Thymus (tissue), 11 donors: ENCODE measurements around the gene CLCNKA. TPM values are rescaled to one million over a fixed set of nuclear protein-coding genes. Genes with fewer than 3 reads are reported as not detected.
A peak's percentile ranks its signal among the peaks of the same experiment; 100 is the strongest.
"Not testable (repeated sequence)": the region's sequence is repeated elsewhere in the genome, so short reads cannot be mapped to it uniquely, and the experiment has no call there.

Source experiments
- DNase-seq, 9 donors: peaks; one replicate each; pipeline ENCODE4 v3.0.0-alpha.2; 2013; ENCODE audit warnings: low spot score in 9 of 9, low read depth in 6 of 9, missing footprints in 1 of 9
- H3K27ac ChIP-seq, 2 donors: one replicate each; pipeline ENCODE4 v1.5.1; 2013; ENCODE audit warnings: control low read depth in 1 of 2, low read depth in 1 of 2, low read length in 1 of 2, mild to moderate bottlenecking in 1 of 2, moderate library complexity in 1 of 2
- H3K27me3 ChIP-seq, 2 donors: one replicate each; pipeline ENCODE4 v1.5.1; 2013; ENCODE audit warnings: low read length in 1 of 2; ENCODE audit not compliant: control insufficient read depth in 2 of 2, insufficient read depth in 1 of 2
- H3K36me3 ChIP-seq, 2 donors: one replicate each; pipeline ENCODE4 v1.5.1; 2013; ENCODE audit warnings: low read length in 1 of 2, mild to moderate bottlenecking in 1 of 2, moderate library complexity in 1 of 2; ENCODE audit not compliant: control insufficient read depth in 2 of 2, insufficient read depth in 2 of 2
- H3K4me1 ChIP-seq, 2 donors: one replicate each; pipeline ENCODE4 v1.5.1; 2013; ENCODE audit warnings: low read length in 2 of 2; ENCODE audit not compliant: control insufficient read depth in 2 of 2, insufficient read depth in 2 of 2
- H3K4me3 ChIP-seq, 2 donors: one replicate each; pipeline ENCODE4 v1.5.1; 2013; ENCODE audit warnings: low read length in 2 of 2, control low read depth in 1 of 2, mild to moderate bottlenecking in 1 of 2
- H3K9me3 ChIP-seq, 2 donors: one replicate each; pipeline ENCODE4 v1.5.1; 2013; ENCODE audit warnings: low read length in 1 of 2, mild to moderate bottlenecking in 1 of 2; ENCODE audit not compliant: control insufficient read depth in 2 of 2, insufficient read depth in 1 of 2
- WGBS: extraction: QIAGEN DNeasy Blood & Tissue Kit; methylation state at CpG from one replicate; pipeline ENCODE4 v1.1.7; 2013; 5-methylcytosine and 5-hydroxymethylcytosine counted together
- polyA plus RNA-seq: library from polyadenylated mRNA; stranded (reverse); fragments of 200-250 nt; gene quantifications from one replicate; pipeline ENCODE4 v1.2.3, GENCODE V29; 2013
- total RNA-seq: library from RNA; stranded (reverse); fragments of 120-200 nt; gene quantifications from one replicate; pipeline ENCODE4 v1.2.4, GENCODE V29; 2013
- donor health status: healthy.

Gene CLCNKA
- total and polyA plus RNA-seq, 2 donors = under 0.01 to 0.30 TPM

DNA sequence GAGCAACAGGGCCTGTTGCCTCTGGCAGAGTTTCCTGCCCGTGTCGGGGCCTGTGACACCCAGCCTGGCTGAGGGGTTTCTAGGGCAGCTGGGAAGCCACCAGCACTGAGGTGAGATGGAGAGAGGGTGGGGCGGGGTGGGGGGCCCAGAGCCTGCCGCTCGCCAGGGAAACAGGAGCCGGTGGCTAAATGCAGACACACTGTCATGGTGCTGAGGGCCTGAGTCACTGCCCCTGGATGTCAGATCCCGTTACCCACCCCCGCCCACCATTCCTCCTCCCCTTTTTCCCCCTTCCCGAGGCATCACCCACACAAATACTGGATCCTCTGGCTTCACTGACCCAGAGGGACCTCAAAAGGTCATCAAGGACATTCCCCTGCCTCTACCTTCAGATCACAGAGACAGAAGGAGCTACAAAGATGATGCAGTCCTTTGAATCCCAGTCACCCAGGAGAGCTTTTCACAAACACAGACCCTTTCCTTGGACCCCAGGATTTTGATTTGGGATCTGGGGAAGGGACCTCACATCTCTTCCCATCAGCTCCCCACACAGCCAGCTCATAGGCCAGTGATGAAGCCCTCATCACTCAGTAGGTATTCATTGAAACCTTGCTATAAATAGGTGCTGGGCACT lies 2.1 kb upstream of the CLCNKA start:
- no peaks in the 10 kb centered on the region for H3K4me1 ChIP-seq
- DNase-seq = no peak
- WGBS = 84% methylated on average over 9 of the region's 9 CpGs

DNA sequence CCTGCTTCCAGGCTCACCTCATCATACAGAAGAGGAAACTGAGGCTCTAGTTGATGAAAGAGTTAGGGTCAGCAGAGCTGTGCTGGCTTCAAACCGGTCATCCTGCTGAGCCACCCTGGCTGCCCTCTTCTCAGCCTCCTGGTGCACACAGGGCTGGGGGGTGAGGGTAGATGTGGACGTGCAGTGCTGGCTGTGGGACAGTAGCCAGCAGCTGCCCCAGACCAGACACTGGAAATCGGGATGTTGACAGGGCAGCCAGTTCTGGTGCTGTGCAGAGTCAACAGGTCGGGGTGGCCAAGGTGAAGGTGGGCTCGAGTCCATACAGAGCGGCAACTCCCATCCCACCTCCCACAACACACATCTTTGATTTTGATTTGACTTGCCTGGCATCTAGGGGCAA lies 1.5 kb upstream of the CLCNKA start:
- H3K9me3 ChIP-seq = no peaks in the 10 kb centered on the region
- H3K4me3 ChIP-seq = no peak overlapping the region
- H3K27ac ChIP-seq = no peak overlapping the region
- H3K36me3 ChIP-seq = no peaks in the 10 kb centered on the region
- H3K4me1 ChIP-seq = no peaks in the 10 kb centered on the region
- peaks cover 0 to 39% of the 10 kb centered on the region in 2 donors for H3K27me3 ChIP-seq
- no peak for DNase-seq
- 93% methylated on average over 6 of the region's 6 CpGs for WGBS

More for the DNA sequence above, 2.1 kb upstream of the CLCNKA start:
- Histone ChIP-seq H3K9me3 (no peaks in the 10 kb centered on the region), H3K27me3 (peaks cover 0 to 39% of the 10 kb centered on the region in 2 donors), H3K36me3 (no peaks in the 10 kb centered on the region), H3K27ac (no peak overlapping the region), H3K4me3 (no peak overlapping the region)

DNA sequence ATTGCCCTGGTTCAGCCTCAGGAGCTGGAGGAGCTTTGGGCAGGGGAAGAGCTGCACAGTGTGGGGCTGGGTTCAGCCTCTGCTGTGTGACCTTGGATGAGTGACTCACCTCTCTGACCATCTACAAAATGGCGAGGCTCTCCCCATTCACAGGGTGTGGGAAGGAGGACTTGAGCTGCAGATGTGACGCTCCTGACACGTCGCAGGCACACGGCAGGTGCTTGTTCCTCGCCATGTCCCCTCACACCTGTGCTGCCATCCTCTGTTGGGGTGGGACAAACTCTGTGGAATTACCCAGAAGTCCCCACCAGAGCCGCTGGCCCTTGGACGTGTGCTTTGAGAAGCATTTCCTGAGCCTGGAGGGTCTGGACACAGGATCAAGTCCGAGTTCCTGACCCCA lies 958 bp upstream of the CLCNKA start:
- not testable (repeated sequence) for H3K36me3 ChIP-seq, H3K4me1 ChIP-seq
- 89% methylated on average over 9 of the region's 9 CpGs for WGBS

DNA sequence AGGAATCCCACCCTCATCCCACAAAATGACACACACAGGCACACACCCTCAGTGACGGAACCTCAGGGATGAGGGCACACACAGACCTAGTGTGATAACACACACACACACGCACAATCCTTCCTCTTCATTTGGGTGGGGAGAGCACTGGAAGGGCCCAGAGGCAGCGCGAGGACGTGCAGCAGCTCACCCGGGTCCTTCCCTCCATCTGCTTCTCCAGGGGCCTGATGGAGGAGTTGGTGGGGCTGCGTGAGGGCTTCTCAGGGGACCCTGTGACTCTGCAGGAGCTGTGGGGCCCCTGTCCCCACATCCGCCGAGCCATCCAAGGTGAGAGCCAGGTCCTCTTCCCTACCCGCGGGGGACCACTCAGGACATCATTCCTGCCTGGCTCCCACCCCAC lies 557 bp downstream of the CLCNKA start:
- no peak overlapping the region for H3K27ac ChIP-seq
- no peaks in the 10 kb centered on the region for H3K36me3 ChIP-seq
- H3K4me1 ChIP-seq = peaks cover 2 to 5% of the 10 kb centered on the region in 2 donors
- peaks cover 0 to 40% of the 10 kb centered on the region in 2 donors for H3K27me3 ChIP-seq
- H3K9me3 ChIP-seq = no peaks in the 10 kb centered on the region
- H3K4me3 ChIP-seq = no peak overlapping the region
- DNase-seq = no peak
- WGBS = 89% methylated on average over 11 of the region's 11 CpGs

More for the DNA sequence above, 958 bp upstream of the CLCNKA start:
- not testable (repeated sequence) for DNase-seq, H3K9me3 ChIP-seq, H3K4me3 ChIP-seq, H3K27ac ChIP-seq
- H3K27me3 ChIP-seq = peaks cover 0 to 36% of the 10 kb centered on the region in 2 donors

DNA sequence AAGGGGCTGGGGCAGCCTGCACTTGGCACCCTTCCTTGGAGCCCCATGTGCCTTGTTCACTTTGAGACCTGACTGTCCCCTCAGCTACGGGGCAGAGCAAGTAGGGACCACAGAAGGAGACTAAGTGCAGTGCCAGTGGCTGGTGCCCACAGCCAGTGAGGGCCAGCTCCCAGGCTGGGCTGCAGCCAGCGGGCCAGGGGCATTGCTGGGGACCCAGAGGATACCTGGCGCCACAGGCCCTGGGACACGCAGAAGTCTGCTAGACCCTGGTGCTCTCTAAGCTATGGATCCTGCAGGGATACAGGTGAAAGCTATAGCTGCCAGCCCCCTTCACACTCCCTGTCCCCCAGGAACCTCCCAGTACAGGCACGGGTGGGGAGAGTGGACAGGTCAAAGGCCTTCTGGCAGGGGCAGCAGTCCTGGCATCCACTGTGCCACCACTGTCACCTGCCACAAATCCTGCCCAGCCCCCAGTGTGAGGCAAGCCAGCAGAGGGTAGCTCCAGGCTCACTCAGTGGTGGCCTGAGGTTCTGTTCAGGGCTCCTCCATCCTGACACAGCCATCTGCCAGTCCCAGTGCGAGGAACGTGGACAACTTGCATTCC lies 1.3 kb downstream of the CLCNKA start:
- Histone ChIP-seq H3K4me1 (peaks cover 2 to 5% of the 10 kb centered on the region in 2 donors), H3K36me3 (no peaks in the 10 kb centered on the region), H3K9me3 (no peaks in the 10 kb centered on the region), H3K27ac (no peak overlapping the region), H3K4me3 (no peak overlapping the region), H3K27me3 (peaks cover 0 to 44% of the 10 kb centered on the region in 2 donors)
- 90% methylated on average over 7 of the region's 7 CpGs for WGBS
- no peak for DNase-seq

DNA sequence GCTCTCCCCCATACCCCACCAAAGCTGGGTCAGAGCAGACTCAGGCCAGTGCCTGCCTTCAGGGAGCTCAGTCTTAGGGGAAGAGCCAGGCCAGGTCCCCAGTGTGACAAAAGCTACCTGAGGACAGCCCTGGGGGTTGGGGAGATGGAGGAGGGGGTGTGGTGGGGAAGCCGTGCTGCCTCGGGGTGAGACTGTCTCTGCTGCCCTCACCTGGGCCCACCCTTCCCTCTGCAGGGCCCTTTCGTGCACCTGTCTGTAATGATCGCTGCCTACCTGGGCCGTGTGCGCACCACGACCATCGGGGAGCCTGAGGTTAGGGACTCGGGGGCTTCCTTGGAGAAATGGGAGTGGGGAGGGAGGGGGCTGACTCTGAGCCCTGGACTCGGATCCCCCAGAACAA lies 4.5 kb downstream of the CLCNKA start:
- peaks cover 0 to 46% of the 10 kb centered on the region in 2 donors for H3K27me3 ChIP-seq
- not testable (repeated sequence) for H3K9me3 ChIP-seq, DNase-seq, H3K27ac ChIP-seq, H3K4me3 ChIP-seq, H3K36me3 ChIP-seq, H3K4me1 ChIP-seq
- WGBS = 31% methylated on average over 9 of the region's 10 CpGs

DNA sequence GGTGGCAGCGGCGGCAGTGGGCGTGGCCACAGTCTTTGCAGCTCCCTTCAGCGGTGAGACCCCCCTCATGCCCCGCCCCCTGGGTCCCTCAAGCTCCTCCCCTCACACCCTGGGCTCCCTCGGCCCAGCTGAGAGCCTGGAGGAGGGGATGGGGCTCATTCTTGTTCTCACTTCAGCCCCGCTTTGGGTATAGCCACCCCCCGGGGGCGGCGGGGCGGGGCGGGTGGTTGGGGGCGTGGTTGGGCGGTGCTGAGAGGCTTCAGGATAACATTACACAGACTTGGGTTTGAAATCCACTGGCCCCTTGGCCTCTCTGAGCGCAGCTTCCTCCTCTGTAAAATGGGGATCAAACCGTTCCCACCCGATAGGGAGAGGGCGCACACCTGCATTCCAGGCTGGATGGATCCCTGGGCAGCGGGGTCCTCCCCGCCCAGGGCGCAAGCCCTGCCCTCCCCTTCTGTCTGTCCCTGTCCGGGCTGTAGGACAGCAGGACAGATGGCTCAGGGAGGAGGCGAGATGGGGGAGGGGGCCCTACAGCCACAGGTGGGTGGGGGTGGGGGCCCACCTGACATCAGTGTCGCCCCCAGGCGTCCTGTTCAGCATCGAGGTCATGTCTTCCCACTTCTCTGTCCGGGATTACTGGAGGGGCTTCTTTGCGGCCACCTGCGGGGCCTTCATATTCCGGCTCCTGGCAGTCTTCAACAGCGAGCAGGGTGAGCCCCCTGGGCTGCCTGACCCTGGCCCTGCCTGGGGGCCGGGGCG lies 5.1 kb downstream of the CLCNKA start:
- DNase-seq = peak in 5 of 9 donors; percentile 42 to 70 (median 45)
- peaks cover 2 to 5% of the 10 kb centered on the region in 2 donors for H3K4me1 ChIP-seq
- H3K9me3 ChIP-seq = peaks cover 0 to 1% of the 10 kb centered on the region in 2 donors
- 16% methylated on average over 33 of the region's 33 CpGs for WGBS
- H3K27ac ChIP-seq = no peak overlapping the region
- peaks cover 0 to 42% of the 10 kb centered on the region in 2 donors for H3K27me3 ChIP-seq
- H3K4me3 ChIP-seq = peak overlapping the region in 1 of 2 donors; percentile 12
- no peaks in the 10 kb centered on the region for H3K36me3 ChIP-seq

DNA sequence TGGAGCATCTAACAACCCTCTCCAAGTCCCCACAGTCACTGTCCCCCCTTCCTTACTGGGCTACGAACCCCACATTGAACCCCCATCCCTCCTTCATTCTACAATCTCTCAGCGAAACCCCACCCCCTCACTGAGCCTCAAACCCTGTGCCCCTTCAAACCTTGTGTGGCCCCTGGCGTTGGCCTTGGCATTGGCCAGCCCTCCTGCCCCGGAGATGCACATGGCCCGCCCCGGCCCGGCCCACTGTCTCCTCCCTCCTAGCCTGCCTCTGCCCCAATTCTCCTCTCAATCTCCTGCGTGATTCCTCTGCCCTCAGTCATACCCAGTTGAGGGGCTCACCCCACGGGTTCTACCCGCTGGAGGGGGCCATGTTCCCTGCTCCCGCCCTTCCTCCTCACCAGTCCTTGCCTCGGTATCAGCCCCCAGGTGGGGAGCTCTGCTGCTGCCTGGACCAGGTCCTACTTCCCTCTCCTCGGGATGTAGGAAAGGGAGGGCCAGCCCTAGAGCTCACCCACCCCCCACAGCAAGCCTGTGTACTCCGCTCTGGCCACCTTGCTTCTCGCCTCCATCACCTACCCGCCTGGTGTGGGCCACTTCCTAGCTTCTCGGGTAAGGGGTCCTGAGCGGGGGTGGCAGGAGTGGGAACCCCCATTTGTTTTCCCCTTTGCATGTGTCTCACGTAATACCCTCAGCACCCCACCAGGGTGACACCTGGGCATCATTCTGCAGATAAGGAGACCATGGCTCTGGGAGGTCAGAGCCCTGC lies 6.6 kb downstream of the CLCNKA start:
- WGBS = 63% methylated on average over 19 of the region's 19 CpGs

DNA sequence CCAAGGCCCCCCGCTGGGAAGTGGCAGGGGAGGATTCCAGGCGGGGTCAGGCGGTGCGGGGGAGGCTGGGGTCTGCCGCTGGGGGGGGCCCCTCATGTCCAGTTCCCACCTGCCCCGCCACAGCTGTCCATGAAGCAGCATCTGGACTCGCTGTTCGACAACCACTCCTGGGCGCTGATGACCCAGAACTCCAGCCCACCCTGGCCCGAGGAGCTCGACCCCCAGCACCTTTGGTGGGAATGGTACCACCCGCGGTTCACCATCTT lies 7.1 kb downstream of the CLCNKA start:
- WGBS = 84% methylated on average over 13 of the region's 13 CpGs
- DNase-seq, H3K27ac ChIP-seq, H3K9me3 ChIP-seq, H3K4me1 ChIP-seq, H3K4me3 ChIP-seq, H3K36me3 ChIP-seq: not testable (repeated sequence)
- H3K27me3 ChIP-seq = peaks cover 0 to 30% of the 10 kb centered on the region in 2 donors

More for the DNA sequence above, 6.6 kb downstream of the CLCNKA start:
- Histone ChIP-seq H3K4me1 (peaks cover 2 to 5% of the 10 kb centered on the region in 2 donors), H3K27ac (no peak overlapping the region), H3K4me3 (no peak overlapping the region), H3K9me3 (peaks cover 0 to 1% of the 10 kb centered on the region in 2 donors), H3K36me3 (no peaks in the 10 kb centered on the region), H3K27me3 (peaks cover 0 to 32% of the 10 kb centered on the region in 2 donors)
- no peak for DNase-seq
